Left colon (tissue), 2 donors: ENCODE data around the gene PRR20A. TPM values are rescaled to one million over a fixed set of nuclear protein-coding genes. Genes with fewer than 3 reads are reported as not detected.
"Not testable (repeated sequence)": the region's sequence is repeated elsewhere in the genome, so short reads cannot be mapped to it uniquely, and the experiment has no call there.

ENCODE experiments used
- ATAC-seq: fragments of 200-7000 bp; cut with Tn5 transposase; one replicate; pipeline ENCODE4 v1.9.1; 2020; ENCODE audit warnings: mild to moderate bottlenecking, moderate library complexity
- DNase-seq, 2 donors: peaks; one replicate each; pipeline ENCODE4 v3.0.0-alpha.2; 2020
- intact Hi-C, 2 donors: fragments of 100-400 bp; cut with DNase I in 1 of 2; cut with micrococcal nuclease in 1 of 2; formaldehyde crosslinking; loops; one replicate each; pipeline versions ENCODE4 v1.11.2 to v1.14.0; 2022; cut with DNase I, micrococcal nuclease
- long read RNA-seq: library from polyadenylated mRNA; unstranded; transcript quantifications from one replicate; pipeline ENCODE4 v2.0.0, GENCODE V29; 2021
- total RNA-seq, 2 donors: library from RNA; stranded (reverse); fragmentation: NEBNext Ultra II Directional; extraction: Animal tissue kit (Norgen Biotek cat#: 25700); gene quantifications; one replicate each; pipeline ENCODE4 v1.2.1, GENCODE V29; 2021
- donor health status: DM: no; HTN: no; CAD: no.
- donor health status: DM: yes; HTN: yes; CAD: no.

The PRR20A gene
- total RNA-seq, result not detected
- long read RNA-seq, result 0 reads

DNA sequence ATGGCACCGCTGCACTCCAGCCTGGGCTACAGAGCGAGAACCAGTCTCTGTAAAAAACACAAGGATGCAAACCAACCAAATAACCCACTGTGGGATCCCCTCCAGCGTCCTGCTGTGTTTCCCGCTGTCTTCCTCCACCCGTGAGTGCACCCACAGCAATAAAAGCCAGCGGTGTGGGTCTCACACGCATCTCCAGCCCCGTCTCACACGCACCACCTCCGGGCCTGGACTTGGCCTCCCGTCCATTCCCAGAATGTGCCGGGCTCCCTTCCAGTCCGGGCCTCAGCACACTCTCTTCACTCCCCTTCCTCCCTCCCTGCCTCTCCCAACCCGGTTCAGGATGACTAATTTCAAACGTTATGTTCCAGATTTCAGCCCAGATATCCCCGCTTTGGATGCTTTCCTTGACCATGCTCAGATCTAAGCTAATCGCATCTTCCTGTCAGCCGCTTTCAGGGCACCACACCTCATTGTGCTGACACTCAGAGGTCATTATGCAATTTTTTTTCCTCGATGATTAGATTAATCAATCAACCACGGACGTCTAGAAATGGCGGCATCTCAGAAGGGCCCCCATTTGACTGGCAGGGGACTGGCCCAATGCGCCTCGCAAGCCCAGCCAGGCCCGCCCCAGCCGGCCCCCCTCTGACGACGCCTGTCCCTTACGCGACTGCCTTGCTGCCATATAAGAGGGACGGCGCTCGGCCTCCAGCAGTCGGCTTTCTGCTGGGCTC, at the start of gene PRR20A:
Gene PRR20A, plus strand, starts transcription at position 684 of the 734 bp plus-strand sequence. CDS start 387 bp downstream, outside the sequence.
- intact Hi-C loops, ATAC-seq, DNase-seq: not testable (repeated sequence)

GRCh38 chr13:57114945-57115344, 25.8 kb upstream of the PRR20A start:
- DNase-seq, result no peak
- intact Hi-C loops, result no loop called here
- no peak for ATAC-seq

DNA sequence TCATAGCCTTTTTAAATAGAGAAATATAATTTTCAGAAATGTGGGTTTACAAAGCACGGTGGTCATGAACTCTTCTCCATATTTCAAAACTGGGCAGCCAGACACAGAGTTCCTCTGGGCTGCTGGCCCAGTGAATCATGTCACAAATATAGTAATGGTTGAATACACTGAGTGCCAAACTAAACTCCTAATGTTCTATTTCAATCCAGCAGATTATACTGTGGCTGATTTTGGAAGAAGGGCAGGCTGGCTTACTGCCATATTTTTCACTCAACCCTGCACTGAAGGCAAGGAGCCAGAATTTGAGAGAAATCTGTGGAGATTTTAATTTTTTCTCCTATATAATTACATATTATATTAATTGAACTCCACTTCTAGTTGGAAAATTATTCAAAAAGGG, 17.0 kb upstream of the PRR20A start:
- ATAC-seq (no peak), DNase-seq (no peak)
- intact Hi-C loops, result no loop called here

DNA sequence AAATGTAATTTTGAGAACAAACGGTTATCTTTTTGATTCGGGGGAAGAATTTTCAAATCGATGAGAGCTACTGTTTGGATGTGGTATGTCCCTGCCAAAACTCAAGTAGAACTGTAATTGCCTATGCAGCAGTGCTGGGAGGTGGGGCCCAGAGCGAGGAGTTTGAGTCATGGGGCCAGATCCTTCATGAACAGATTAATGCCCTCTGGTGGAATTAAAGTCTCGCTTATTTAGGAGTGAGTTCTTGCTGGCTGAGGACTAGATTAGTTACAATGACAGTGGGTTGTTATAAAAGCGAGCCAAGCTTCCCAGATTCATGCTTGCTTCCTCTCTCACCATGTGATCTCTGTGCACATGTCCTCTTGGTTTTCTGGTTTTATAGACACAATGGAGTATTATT, 11.8 kb upstream of the PRR20A start:
- intact Hi-C loops, result no loop called here
- no peak for DNase-seq
- ATAC-seq, result no peak

GRCh38 chr13:57136093-57136492, 4.6 kb upstream of the PRR20A start:
- ATAC-seq (no peak), DNase-seq (no peak)
- intact Hi-C loops, result no loop called here

DNA sequence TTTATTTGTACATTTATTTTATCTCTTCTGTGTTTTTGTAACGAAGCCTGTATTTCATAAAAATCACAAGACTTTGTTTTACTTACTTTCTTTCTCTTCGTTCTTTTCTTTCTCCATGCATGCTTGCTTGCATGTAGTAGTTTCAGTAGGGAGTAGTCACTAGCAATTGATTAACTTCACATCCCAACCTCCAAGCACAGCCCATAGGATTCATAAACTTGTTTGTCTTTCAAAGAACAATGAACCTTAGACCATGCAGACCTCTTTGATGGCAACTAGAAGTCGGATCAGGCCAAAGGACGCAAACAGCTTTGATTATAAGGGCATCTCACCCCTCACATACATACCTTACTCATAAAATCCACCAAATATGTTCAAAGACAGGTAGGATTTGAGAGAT, 3.1 kb upstream of the PRR20A start:
- intact Hi-C loops, result no loop called here
- no peak for DNase-seq
- peak; percentile 88 for ATAC-seq

- ATAC-seq (no peak), DNase-seq (no peak)
- intact Hi-C loops, result no loop called here
Observed at GRCh38 chr13:57138988-57139387, 1.7 kb upstream of the PRR20A start.

GRCh38 chr13:57139781-57140180, 937 bp upstream of the PRR20A start:
- ATAC-seq, intact Hi-C loops, DNase-seq: not testable (repeated sequence)

DNA sequence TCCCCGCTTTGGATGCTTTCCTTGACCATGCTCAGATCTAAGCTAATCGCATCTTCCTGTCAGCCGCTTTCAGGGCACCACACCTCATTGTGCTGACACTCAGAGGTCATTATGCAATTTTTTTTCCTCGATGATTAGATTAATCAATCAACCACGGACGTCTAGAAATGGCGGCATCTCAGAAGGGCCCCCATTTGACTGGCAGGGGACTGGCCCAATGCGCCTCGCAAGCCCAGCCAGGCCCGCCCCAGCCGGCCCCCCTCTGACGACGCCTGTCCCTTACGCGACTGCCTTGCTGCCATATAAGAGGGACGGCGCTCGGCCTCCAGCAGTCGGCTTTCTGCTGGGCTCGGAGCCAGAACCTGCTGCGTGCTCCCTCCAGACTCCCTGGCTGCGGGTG, 6.5 kb downstream of the PRR20A start, which contains the start of gene PRR20B:
Gene PRR20B, plus strand, starts transcription at position 301 of the 400 bp plus-strand sequence. CDS start 387 bp downstream, outside the sequence.
- intact Hi-C loops, ATAC-seq, DNase-seq: not testable (repeated sequence)

DNA sequence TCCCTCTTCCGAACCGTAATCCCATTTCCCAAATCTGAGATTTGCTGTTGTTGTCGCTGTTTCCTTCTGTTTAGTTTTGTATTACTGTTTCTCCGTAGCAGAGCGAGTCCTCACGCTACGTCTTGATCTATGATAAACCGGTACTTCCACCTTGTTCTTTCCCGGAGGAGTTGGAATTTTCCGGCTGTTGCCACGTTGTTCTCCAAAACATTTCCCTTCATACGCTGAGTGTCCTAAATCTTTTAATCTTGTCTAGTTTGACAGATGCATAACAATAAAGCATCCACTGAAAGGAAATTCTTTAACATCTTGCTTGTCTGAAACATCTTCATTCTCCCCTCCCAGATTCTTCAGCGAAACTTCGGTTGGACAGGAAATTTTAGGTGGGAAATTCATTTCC, 7.4 kb downstream of the PRR20A start:
- intact Hi-C loops, DNase-seq, ATAC-seq: not testable (repeated sequence)

DNA sequence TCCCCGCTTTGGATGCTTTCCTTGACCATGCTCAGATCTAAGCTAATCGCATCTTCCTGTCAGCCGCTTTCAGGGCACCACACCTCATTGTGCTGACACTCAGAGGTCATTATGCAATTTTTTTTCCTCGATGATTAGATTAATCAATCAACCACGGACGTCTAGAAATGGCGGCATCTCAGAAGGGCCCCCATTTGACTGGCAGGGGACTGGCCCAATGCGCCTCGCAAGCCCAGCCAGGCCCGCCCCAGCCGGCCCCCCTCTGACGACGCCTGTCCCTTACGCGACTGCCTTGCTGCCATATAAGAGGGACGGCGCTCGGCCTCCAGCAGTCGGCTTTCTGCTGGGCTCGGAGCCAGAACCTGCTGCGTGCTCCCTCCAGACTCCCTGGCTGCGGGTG, 13.0 kb downstream of the PRR20A start, which contains the start of gene PRR20C:
Gene PRR20C, plus strand, starts transcription at position 301 of the 400 bp plus-strand sequence. CDS start 387 bp downstream, outside the sequence.
- DNase-seq, ATAC-seq, intact Hi-C loops: not testable (repeated sequence)

GRCh38 chr13:57160332-57160731, 19.6 kb downstream of the PRR20A start, which contains the start of gene PRR20D:
Gene PRR20D, plus strand, starts transcription at chr13:57160632. Its CDS starts 387 bp downstream, at chr13:57161019.
- ATAC-seq, intact Hi-C loops, DNase-seq: not testable (repeated sequence)

- intact Hi-C loops, DNase-seq, ATAC-seq: not testable (repeated sequence)
Observed at GRCh38 chr13:57166897-57167296, 26.2 kb downstream of the PRR20A start, which contains the start of gene PRR20E. Gene PRR20E, plus strand, starts transcription at chr13:57167197. Its CDS starts 387 bp downstream, at chr13:57167584.

GRCh38 chr13:57191667-57192066, 50.9 kb downstream of the PRR20A start:
- DNase-seq, result no peak
- intact Hi-C loops, result no loop called here
- ATAC-seq, result no peak

Other genes starting within 250 kb of the PRR20A start
- gene PRR20B, start 6.6 kb downstream of the PRR20A start, total RNA-seq, result not detected
- gene PRR20C, start 13.1 kb downstream of the PRR20A start, total RNA-seq, result not detected
- gene PRR20D, start 19.7 kb downstream of the PRR20A start, total RNA-seq, result not detected
- gene PRR20E, start 26.3 kb downstream of the PRR20A start, total RNA-seq, result not detected